ENCODE data around the gene PRKCE.

DNA sequence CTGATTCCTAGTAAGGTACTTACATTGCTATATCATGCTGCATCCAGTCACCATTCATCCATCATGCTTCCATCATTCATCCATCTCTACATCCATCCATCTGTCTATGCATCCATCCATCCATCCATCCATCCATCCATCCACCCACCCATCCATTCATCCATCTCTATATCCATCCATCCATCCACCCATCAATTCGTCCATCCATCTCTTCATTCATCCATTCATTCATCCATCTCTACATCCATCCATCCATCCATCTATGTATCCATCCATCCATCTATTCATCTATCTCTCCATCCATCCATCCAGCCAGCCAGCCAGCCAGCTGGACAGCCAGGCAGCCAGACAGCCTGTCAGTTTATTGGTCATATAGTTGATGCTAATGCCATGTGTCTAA is 20.7 kb downstream of the PRKCE start:
- TF ChIP-seq, protein P1, sequence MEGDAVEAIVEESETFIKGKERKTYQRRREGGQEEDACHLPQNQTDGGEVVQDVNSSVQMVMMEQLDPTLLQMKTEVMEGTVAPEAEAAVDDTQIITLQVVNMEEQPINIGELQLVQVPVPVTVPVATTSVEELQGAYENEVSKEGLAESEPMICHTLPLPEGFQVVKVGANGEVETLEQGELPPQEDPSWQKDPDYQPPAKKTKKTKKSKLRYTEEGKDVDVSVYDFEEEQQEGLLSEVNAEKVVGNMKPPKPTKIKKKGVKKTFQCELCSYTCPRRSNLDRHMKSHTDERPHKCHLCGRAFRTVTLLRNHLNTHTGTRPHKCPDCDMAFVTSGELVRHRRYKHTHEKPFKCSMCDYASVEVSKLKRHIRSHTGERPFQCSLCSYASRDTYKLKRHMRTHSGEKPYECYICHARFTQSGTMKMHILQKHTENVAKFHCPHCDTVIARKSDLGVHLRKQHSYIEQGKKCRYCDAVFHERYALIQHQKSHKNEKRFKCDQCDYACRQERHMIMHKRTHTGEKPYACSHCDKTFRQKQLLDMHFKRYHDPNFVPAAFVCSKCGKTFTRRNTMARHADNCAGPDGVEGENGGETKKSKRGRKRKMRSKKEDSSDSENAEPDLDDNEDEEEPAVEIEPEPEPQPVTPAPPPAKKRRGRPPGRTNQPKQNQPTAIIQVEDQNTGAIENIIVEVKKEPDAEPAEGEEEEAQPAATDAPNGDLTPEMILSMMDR (conservative IDR thresholded peaks at IDR 0.05) = no peak
- no peak for TF ChIP-seq EZH2 (IDR thresholded peaks at IDR 0.05; ENCODE audit: low read depth)
